ENCODE data around the gene CMSS1.

The CMSS1 gene

DNA sequence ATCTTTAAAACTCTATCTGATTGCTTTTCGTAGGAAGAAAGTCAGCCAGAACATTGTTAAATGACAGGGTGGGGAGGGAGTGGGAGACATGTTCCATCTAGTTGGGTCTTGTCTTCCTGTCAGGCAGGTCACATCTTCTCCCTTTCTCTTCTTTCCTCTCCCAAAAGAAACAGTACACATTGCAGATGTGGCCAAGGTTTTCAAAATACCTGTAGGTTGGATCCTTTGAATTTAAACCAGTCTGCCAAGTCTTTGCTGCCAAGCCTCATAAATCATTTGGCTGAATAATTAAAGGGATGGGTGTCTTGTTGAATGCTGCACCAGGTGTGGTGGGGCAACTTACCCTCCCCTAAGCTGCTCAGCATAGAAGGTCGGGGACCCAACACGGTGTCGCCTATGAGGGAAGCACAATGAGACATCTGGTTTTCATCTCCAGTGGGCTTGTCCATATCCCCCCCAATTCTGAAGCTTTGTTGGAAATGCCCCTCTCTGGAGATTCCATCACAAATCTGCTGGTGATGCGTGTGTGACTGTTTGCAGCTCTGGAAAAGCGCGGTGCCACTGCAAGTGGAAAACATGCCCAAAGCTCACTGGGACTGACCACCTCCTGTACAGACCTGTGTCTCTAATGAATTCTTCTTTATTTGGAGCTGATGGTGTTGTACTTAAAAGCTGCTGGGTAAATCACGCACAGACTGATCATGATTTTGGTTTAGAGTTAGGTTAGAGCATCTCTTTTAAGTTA lies 184.0 kb downstream of the CMSS1 start:
- no peak for DNase-seq

DNA sequence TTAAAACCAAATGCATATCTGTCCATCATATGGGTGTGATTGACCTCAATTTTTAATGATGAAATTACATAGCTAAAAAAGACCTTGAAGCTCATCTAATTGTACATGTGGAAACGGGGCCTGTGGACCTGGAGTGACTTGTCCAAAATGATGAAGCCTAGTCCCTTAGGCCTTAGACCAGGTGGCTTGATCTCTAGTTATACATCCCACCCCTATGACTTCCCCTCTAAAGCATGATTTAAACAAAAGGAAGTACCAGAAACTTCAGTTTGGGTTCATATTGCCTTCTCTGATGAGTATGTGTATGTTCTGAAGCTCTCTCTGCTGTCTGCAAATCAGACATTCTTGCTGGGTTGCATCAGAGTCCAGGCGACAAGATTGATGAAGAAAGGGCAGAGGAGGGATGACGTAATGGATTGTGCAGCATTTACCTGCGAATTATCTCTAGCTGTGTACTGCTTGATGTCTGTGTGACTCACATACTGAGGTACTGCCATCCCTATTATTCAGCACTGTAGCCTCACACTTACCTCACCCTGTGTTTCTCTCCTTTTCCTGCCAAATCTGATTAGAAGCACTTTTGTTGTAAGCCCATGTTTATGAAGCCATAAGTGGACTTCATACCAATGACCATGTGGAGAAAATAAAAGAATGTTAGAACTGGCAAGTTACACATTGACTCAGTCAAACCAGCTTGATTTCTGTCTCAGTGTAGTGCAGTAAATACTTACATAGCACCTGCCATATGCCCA lies 185.1 kb downstream of the CMSS1 start:
- DNase-seq, result no peak

DNA sequence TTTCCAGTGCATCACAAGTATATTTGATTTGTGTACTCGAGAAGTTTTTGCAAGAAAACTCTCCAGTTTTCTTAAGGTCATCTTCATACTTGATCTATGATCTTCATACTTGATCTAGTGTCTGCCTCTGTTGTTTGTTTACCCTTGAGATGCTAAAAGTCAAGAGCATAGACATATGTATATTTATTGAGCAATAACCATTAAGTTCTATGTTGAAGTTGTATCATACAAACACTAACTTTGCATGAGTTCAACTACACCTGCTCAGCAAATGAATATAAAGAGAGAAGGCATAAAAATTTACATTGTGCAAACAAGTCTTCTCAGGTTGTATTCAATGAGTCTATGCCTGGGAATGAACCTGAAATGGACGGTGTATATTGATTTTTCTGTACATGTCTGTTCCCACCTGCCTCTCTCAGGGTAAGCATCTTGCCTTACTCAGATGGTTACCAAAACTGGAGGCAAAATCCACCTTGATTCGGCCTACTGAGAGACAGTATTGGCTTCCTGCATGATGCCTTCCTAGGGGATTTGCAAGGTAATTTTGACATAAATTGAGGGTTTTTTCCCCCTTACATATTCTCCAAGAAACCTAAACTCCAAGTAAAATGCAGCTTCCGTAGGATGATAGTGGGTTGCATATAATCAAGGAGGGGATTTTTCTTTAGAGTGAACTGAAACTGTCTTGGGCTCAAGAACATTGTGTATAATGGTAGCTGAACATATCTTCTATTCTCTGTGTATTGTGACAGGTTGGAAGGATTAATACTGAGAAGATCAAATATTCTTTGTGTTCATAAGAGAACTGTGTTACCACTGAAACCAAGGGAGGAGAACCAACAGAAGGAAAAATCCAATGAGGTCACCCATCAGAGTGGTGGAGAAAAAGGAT lies 186.2 kb downstream of the CMSS1 start:
- no peak for DNase-seq

DNA sequence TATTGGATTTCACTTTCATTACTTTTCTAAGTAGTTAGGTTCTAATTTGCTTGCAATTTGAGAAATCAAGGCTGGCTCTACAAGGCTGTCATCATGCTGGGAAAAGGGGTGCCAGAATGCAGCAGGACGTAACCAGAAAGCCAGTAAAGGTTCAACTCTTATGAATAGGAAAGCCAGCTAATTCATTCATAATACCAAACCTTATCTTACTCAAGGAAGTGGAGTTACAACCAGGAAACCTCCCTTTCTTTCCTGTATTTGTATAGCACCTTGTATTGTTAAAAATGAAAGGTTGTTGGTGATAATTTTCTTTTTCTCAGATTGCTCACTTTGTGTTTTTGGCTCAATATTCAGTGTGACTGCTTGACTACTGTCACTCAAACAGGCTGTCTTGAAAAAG lies 187.3 kb downstream of the CMSS1 start:
- DNase-seq, result no peak

DNA sequence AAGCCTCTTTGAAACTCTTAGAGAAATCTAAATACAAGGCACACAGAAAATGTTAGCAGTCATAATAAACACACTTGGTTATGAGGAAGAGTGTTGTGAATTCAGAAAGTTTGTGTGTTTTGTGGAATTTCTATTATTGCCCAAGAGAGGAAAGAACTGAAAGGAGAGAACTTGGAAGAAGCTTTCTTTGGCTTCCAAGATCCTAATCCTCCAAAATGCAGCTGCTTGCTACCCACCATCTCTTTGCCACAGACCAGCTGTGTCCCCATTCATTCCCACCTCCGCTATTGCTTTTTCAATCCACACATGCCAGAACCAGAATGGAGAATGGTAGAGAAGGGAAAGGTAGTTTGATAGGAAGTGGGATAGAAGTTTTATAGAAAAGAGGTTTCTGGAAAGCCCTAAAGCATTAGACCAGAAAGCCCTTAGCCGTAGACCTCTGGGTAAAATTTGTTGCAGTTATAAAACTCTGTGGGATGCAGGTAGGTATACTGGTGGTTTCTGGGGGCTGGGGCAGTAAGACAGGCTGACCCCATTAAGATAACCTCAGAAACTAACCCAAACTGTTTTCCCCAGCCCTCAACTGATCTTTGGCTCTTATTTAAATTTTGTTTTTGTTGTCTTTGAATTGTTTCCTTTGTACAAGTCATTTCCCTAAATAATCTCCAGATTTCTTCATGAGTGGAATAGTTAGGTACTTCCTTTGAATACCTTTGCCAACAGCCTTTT lies 188.2 kb downstream of the CMSS1 start:
- no peak for DNase-seq

DNA sequence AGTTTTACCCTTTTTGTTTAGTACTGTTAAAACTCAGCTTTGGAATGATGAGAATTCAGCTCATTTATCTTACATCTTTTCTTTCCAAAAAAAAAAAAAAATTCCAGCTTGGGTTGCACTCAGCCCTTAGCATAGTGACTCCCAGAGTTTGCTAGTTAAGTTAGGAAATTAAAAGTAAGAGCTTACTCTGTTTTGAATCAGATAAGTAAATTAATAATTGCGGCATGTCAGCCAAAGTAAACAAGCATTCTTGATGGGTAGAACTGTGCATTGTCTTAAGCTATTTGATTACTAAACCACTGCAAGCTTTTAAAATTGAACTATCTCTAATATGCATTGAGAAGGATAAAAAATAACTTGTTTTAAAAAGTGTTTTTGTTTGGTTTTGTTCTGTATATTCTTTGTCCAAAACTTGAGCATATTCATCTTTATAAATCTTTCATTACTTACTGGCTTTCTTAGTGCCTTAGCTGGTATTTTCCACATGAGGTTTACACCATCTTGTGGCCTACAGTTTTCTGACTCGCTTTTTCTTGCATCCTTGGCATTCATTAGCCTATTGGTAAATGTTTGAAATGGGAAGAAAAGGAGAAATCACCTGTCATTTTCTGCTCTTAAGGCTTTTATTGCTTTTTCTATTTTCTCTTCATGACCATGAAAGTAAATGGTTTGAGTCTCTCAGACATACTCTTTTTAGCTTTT lies 189.1 kb downstream of the CMSS1 start:
- no peak for DNase-seq

DNA sequence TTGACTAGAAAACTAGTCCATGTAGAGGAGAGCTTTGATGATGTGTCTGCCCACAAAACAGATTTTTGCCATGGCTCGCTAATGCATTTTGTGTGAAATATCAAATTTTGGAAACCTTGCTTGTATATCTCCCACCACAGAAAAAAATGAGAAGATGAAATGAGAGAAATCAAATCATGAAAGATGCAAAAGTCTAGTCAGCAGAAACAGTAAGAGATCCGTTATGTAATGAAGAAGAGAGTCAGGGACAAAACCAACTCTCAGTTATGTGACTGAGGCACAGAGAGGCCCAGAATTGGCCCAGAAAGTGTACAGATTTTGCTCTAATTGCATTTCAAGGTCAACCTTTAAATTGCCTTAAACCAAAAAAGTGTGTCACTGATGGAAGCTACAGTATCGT lies 189.7 kb downstream of the CMSS1 start:
- DNase-seq, result no peak

DNA sequence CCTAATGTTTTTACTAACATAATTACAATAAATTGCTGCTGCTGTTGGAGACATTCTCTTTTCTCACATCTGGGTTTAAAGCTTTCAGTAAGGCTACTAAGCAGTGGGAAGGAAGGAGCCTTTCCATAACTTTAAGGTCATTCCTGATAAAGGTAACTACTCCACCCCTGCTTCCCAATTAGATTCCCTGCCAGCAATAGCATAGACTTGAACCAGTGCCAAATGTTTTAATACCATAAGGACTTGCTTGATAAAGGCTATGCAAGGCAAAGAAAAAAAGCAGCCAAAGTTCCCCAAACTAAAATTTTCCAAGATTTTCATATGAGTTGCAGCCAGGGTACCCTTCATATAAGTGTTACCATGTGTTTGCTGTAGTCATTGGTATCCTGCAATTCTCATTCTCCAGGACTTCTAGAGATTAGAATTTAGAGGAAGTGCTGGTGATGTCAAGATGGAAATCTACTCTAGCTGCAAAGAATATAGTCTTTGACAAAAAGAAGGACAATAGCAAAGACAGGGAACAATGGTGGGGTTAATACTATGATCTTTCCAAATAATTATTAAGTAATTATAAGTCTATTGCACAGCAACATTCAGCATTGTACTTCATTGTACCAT lies 190.5 kb downstream of the CMSS1 start:
- no peak for DNase-seq

DNA sequence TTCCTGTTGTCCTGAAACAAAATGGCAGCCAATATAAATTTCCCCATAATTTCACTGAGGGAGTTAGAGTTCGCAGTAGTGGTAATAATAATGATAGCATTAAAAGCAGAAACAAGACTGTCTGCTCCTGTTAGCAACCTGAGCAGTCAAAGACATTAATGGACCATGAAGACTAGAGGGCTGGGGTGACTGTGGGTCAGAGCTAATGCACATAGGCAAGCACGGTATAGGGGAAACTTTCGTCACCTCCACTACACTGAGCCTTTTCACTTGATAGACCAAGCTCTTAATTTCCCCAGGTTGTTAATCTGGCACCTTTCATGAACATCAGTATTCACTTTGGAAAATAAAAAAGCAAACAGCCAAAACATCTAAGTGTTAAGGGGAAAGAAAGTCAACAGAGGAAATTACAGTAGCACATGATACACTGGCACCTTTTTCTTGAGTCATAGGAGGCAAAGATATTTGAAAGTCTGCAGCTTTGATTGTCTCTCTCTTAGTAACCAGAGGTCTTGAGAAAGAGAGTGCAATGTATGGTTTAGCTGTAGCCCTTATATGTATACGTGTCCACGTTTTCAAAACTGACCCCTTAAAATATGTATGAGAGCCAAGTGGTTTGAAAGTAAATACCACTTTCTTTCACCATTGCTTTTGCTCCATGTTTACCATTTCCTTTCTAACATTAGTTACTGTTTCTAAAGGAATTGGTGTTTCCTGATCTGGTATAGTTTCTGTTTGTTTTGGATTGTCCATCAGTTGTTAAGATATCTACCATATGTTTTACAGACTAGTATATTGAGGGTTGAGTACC lies 191.8 kb downstream of the CMSS1 start:
- no peak for DNase-seq

DNA sequence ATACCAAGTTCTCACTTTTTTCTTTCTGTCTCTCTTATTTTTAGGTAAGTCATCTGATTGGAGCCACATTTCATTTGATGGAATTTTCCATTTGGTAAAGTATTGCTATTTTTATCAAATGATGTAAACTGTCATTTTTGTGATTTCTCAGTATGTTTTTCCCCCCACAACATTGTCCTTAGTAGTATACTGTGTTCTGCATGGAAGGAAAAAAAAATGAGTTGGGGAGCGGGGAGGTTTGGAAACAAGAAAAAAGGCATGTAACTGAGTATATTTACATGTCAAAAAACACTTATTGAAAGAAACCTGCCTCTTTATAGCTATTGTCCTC lies 192.4 kb downstream of the CMSS1 start:
- no peak for DNase-seq

DNA sequence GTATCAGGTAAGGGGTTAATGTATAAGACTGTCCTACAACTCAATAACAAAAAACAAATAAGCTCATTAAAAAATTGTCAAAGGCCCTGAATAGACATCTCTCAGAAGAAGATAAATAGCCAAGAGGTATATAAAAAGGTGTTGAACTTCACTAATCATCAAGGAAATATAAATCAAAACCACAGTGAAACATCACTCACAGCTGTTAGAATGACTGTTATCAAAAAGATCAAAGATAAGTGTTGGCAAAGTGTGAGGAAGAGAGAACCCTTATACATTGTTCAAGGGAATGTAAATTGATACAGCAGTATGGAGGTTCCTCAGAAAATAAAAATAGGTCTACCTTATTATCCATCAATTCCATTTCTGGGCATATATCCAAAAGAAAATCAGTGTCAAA lies 201.1 kb downstream of the CMSS1 start:
- DNase-seq, result no peak

DNA sequence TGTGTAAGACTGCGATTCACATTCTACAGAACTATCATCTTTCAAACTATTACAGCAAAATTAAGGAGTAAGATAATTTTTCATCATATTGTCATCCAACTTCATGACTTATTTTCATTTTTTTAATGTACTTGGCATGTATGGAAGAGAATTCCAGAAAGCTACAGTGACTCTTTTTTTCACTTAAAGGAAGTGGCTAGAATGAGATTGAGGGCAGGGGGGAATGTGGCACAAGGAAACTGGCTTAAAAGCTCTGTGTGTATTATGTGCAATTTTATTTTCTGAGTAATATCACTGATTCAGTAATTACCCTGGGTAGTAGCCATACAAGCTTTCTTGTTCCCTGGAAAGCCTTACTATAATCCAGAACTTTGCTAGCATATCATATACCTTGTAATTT lies 202.1 kb downstream of the CMSS1 start:
- no peak for DNase-seq

DNA sequence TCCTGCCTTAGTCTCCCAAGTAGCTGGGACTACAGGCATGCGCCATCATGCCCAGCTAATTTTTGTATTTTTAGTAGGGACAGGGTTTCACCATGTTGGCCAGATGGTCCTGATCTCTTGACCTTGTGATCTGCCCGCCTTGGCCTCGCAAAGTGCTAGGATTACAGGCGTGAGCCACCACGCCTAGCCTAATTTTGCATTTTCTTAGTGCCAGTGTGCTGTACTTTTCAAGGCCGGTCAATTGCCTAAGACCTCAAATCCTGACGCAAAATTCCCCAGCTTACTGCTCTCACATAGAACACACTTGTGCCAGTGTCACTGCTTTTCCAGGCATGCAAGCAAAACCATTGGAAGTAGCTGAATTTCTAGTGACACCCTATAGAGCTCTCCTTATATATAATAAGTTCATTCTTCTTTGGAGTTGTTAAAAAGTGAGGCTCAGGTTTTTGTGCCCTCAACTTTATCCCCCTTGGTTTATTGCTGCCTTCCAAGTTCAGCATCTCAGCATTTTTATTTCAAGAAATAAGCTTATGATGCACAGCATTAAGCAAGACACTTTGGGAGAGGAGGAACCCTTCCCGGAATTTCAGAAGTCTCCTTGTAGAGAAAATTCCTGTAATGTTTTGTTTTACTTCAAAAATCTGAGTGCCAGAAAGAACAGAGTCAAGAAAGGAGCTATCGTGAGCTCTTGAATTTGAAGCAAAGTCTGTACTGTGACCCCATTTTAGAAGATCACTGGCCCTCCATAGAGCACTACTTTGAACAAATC lies 203.4 kb downstream of the CMSS1 start:
- no peak for DNase-seq

DNA sequence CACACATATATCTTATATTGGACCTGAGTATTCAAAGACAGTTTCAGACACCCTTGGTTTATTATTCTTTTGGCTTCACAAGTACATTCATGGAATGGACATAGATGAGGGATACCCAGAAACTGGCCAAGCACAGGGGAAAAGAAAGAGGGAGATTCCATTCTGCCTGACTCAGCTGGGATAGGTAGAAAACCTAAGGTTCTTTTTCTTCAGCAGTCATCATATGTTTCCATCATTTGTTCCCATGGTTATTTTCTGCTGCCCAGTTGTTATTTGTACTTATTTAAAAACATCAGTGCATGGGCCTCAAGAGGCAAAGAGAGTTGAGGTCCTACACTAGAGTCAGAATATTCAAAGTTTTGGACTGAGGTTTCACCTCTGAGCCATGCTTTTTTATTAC lies 204.8 kb downstream of the CMSS1 start:
- DNase-seq, result no peak

DNA sequence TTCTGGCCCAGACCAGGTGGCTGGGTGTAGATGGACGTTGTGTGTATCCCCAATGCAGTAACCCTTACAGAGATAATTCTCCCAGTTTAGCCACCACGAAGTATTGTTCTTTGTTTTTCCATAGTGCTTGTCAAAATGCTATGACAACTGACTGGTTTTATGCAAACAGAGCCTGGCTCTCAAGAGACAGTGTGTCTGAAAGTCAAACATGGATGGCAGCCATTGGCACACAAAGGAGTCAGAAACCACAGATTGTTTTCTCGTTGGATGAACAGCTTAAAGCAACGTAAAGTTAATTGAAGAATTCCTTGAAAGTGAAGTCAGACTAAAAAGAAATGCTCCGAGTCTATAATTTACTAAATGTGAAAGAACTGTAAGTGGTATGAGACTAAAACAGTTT lies 205.5 kb downstream of the CMSS1 start:
- DNase-seq, result no peak

DNA sequence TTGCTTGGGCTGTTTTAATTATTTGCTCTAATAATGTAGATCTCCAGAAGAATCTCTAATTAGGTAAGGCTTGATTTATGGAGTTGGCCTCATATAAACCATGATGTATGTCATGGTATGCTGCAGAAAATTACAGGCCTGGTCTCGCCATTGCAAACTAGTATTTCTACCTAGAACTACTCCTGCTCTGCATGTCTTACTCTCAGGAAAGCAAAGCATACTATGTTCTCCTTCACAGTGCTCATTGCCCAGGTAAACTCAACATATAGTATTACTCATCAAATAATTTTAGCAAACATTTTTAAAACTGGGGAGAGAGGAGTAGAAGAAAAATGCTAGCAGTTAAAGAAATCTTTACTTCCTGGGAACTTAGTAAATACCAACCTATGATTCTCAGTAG lies 205.9 kb downstream of the CMSS1 start:
- DNase-seq, result no peak

DNA sequence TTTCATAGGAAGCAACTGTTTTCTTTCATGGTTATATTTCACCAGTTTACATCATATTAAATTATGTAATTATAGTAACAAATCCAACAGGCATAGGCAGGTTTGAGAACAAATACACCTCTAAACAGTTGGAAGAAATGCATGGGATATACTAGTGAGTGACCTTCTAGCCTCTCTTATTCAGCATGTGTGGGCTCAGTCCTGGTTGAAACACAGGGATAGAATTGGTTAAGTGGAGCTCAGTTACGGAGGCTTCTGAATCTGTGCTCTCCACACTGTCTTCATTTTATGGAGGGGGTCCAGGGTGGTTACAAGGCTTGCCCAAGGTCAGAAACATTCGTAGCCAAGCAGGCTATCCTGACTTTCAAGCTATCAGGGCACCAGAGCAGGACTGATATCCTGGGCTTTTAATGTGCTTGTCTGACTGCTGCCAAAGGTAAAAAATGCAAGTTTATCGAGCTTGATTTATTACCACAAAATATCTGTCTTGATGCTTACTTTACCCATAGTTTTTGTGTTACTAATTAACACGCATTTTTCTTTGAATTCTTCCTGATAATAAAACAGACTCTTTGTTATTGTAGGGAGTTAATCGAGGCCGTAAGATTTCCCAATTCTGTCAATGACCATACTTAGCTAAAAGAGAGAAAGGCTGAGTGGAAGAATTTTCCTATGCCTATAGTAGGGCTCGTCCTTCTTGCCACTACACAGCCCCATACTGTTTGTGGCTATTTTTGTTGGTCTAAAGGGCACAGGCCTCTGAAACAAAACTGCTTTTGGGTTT lies 207.1 kb downstream of the CMSS1 start:
- no peak for DNase-seq

DNA sequence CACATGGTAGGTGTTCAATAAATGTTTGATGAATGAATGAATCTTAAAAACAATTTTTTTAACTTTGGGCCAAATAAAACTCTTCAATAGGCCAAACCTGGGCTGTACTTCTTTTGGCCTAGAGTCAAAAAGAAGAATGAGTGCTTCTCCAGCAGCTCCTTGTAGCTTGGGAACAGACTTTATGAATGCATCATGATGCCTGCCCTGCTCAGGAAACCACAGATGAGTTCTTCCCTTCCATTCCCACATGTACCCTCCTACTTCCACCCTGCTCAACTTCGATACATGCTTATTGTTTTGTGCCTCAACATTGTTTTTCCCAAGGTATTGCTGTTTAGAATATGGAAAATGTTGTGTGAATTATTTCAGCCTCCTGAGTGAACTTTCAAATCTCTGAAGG lies 209.7 kb downstream of the CMSS1 start:
- DNase-seq, result no peak

DNA sequence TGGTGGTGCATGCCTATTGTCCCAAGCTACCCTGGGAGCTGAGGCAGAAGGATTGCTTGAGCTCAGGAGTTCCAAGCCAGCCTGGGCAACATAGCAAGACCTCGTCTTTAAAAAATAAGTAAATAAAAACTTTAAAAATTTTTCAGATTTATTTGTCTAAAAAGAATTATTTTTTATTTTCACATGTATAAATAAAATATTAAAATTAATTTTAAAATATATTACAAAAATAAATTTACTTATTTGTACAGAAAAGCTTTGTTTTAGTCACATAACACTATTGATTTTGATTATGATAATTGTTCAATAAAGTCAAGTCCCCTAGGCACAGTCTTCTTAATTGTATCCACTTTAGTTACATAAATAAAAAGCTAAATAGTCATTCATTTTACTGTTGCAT lies 211.4 kb downstream of the CMSS1 start:
- DNase-seq, result no peak
